Measurements from ENCODE around the gene KRTAP10-11. TPM values are rescaled to one million over a fixed set of nuclear protein-coding genes. Genes with fewer than 3 reads are reported as not detected.

The KRTAP10-11 gene
- total and polyA plus RNA-seq, 2 of the 8 experiments (the other 6 are each of a cell fraction or from before 2014, with no cell fraction given): not detected

- TF ChIP-seq CTCF (IDR thresholded peaks at IDR 0.05; ENCODE audit: control extremely low read depth in 1 of 3, insufficient read depth in 1 of 3, low read depth in 1 of 3, low read length in 3 of 3) (no peak), CBX8 (IDR thresholded peaks at IDR 0.05; ENCODE audit: borderline replicate concordance, low read depth, low read length) (no peak), SIN3A (conservative IDR thresholded peaks at IDR 0.05 in 1 of 2, IDR thresholded peaks at IDR 0.05 in 1 of 2; ENCODE audit: low read depth in 1 of 2, low read length in 2 of 2) (no peak)
Observed at GRCh38 chr21:44650973-44651675, 4.9 kb downstream of the KRTAP10-11 start (continued).
